ENCODE results near the gene FAM25C. TPM values are rescaled to one million over a fixed set of nuclear protein-coding genes. Genes with fewer than 3 reads are reported as not detected.
"Not testable (repeated sequence)": the region's sequence is repeated elsewhere in the genome, so short reads cannot be mapped to it uniquely, and the experiment has no call there.

Gene FAM25C
- total RNA-seq, 1 experiment from 2014 or later = not detected

DNA sequence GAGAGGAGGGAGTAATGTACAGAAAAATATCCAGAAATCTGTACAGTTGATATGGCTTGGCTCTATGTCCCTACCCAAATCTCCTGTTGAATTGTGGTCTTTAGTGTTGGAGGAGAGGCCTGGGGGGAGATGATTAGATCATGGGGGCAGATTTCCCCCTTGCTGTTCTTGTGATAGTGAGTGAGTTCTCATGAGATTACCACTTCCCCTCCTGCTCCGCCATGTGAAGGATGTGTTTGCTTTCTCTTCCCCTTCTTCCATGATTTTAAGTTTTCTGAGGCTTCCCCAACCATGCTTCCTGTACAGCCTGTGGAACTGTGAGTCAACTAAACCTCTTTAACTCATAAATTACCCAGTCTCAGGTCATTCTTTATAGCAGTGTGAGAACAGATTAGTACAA, 52.2 kb downstream of the FAM25C start:
- DNase-seq (ENCODE audit: low spot score); H3K4me3 ChIP-seq (ENCODE audit: low read depth, low read length, poor library complexity, severe bottlenecking); H3K27me3 ChIP-seq (replicated peaks; ENCODE audit: insufficient read depth, low read depth, low read length, poor library complexity); H3K27ac ChIP-seq (ENCODE audit: low read depth, low read length, poor library complexity, severe bottlenecking); H3K36me3 ChIP-seq (ENCODE audit: insufficient read depth, low read length, poor library complexity, severe bottlenecking); H3K4me1 ChIP-seq (ENCODE audit: insufficient read depth, low read length, poor library complexity, severe bottlenecking); H3K9me3 ChIP-seq (ENCODE audit: low read depth, low read length, poor library complexity, severe bottlenecking); intact Hi-C loops (cut with micrococcal nuclease; ENCODE audit: unreplicated experiment); POLR2A ChIA-PET (ENCODE audit: low non-redundant PET); BruUV-seq (replicated peaks); CTCF ChIA-PET: not testable (repeated sequence)

Other genes starting within 250 kb of the FAM25C start
- gene SYT15B, start 236.2 kb downstream of the FAM25C start, total RNA-seq (2021) = 0.21 and 0.26 TPM in 2 replicates
- not detected in 2 replicates for gene NPY4R2, start 81.1 kb downstream of the FAM25C start, total RNA-seq (2021)

Data from A673 (cell line).